Sigmoid colon (tissue), 7 donors: ENCODE measurements around the gene CEP85. TPM values are rescaled to one million over a fixed set of nuclear protein-coding genes. Genes with fewer than 3 reads are reported as not detected.

Experiments
- DNase-seq: peaks from one replicate; pipeline ENCODE4 v3.0.0-alpha.2; 2019
- H3K27ac ChIP-seq, 4 donors: fragments of 200-600 bp; sonication (generic); one replicate each; pipeline ENCODE4 v1.5.1; 2016 to 2019; ENCODE audit warnings: mild to moderate bottlenecking in 1 of 4
- H3K27me3 ChIP-seq, 3 donors: fragments of 200-600 bp; sonication (generic); one replicate each; pipeline ENCODE4 v1.5.1; 2019; ENCODE audit warnings: mild to moderate bottlenecking in 1 of 3
- H3K36me3 ChIP-seq, 4 donors: fragments of 200-600 bp; sonication (generic); one replicate each; pipeline ENCODE4 v1.5.1; 2016 to 2019
- H3K4me1 ChIP-seq, 4 donors: fragments of 200-600 bp; sonication (generic); one replicate each; pipeline ENCODE4 v1.5.1; 2017 to 2019
- H3K4me3 ChIP-seq, 4 donors: fragments of 200-600 bp; sonication (generic); one replicate each; pipeline ENCODE4 v1.5.1; 2017 to 2019; ENCODE audit warnings: mild to moderate bottlenecking in 2 of 4, moderate library complexity in 1 of 4
- H3K9me3 ChIP-seq, 4 donors: fragments of 200-600 bp in 3 of 4; sonication (generic) in 3 of 4; one replicate each; pipeline versions ENCODE4 v1.5.1 to v1.6.1; 2013 to 2019
- CTCF ChIP-seq, 4 experiments: fragments of 450-650 bp in 3 of 4; fragments of 200-600 bp in 1 of 4; IDR thresholded peaks; one replicate each; pipeline ENCODE4 v1.5.1; 2016 to 2019; ENCODE audit warnings: antibody characterized with exemption in 4 of 4, mild to moderate bottlenecking in 3 of 4, moderate library complexity in 2 of 4
- EP300 ChIP-seq, 4 donors: sonication (generic); formaldehyde crosslinking; IDR thresholded peaks; one replicate each; pipeline ENCODE4 v1.6.1; 2017; ENCODE audit warnings: antibody characterized with exemption in 4 of 4
- POLR2A ChIP-seq, 2 donors: fragments of 450-650 bp; IDR thresholded peaks; one replicate each; pipeline ENCODE4 v1.6.1; 2016; ENCODE audit warnings: antibody characterized with exemption in 2 of 2, mild to moderate bottlenecking in 2 of 2, moderate library complexity in 2 of 2
- POLR2AphosphoS5 ChIP-seq, 4 donors: sonication (generic); formaldehyde crosslinking; IDR thresholded peaks; one replicate each; pipeline ENCODE4 v1.6.1; 2017; ENCODE audit warnings: antibody characterized with exemption in 4 of 4
- WGBS, 2 donors: extraction: QIAGEN DNeasy Blood & Tissue Kit; methylation state at CpG; one replicate each; pipeline ENCODE4 v1.1.7; 2013; 5-methylcytosine and 5-hydroxymethylcytosine counted together
- intact Hi-C: fragments of 100-400 bp; cut with DNase I; formaldehyde crosslinking; loops from one replicate; pipeline ENCODE4 v1.15.1; 2023
- polyA plus RNA-seq, 3 donors: library from polyadenylated mRNA; stranded (reverse); fragments of 200-250 nt; gene quantifications; one replicate each; pipeline ENCODE4 v1.2.3, GENCODE V29; 2013
- total RNA-seq, 4 donors: library from RNA; depleted of rRNA; stranded (reverse); fragments of >200 nt; gene quantifications; one replicate each; pipeline ENCODE4 v1.1.0, GENCODE V29; 2016
- donor health status: healthy with polysubstance abuse.
- donor health status: Bipolar disorder and iron deficiency.
- donor health status: healthy.

Gene CEP85
- total and polyA plus RNA-seq, 7 donors: 1.9 to 12.9 (median 3.9) TPM

GRCh38 chr1:26297791-26298124, 63.8 kb downstream of the CEP85 start:
- intact Hi-C loops: no loop called here
- H3K27ac ChIP-seq: no peak overlapping the region
- TF ChIP-seq CTCF (IDR thresholded peaks at IDR 0.05) (no peak), EP300 (IDR thresholded peaks at IDR 0.05) (no peak), POLR2AphosphoS5 (IDR thresholded peaks at IDR 0.05) (no peak), POLR2A (IDR thresholded peaks at IDR 0.05) (no peak)

GRCh38 chr1:26300578-26301275, 66.7 kb downstream of the CEP85 start:
- no peak overlapping the region for H3K4me3 ChIP-seq
- 82 to 90% methylated on average over 11 of the region's 11 CpGs for WGBS, 2 donors
- DNase-seq: no peak
- no peaks in the 10 kb centered on the region for H3K36me3 ChIP-seq
- intact Hi-C loops: no loop called here
- TF ChIP-seq EP300 (IDR thresholded peaks at IDR 0.05) (no peak), POLR2AphosphoS5 (IDR thresholded peaks at IDR 0.05) (no peak), POLR2A (IDR thresholded peaks at IDR 0.05) (no peak), CTCF (IDR thresholded peaks at IDR 0.05) (no peak)
- H3K4me1 ChIP-seq: peaks cover 0 to 6% (median 3%) of the 10 kb centered on the region in 4 donors
- no peak overlapping the region for H3K27ac ChIP-seq
- no peaks in the 10 kb centered on the region for H3K9me3 ChIP-seq
- H3K27me3 ChIP-seq: no peaks in the 10 kb centered on the region

More at GRCh38 chr1:26297791-26298124, 63.8 kb downstream of the CEP85 start:
- Histone ChIP-seq H3K36me3 (no peaks in the 10 kb centered on the region), H3K4me1 (no peaks in the 10 kb centered on the region), H3K27me3 (no peaks in the 10 kb centered on the region), H3K4me3 (no peak overlapping the region), H3K9me3 (no peaks in the 10 kb centered on the region)
- DNase-seq: no peak
- WGBS, 2 donors: 75% methylated on average over 6 of the region's 6 CpGs

GRCh38 chr1:26302733-26303405, 68.9 kb downstream of the CEP85 start:
- no peak overlapping the region for H3K27ac ChIP-seq
- intact Hi-C loops: no loop called here
- TF ChIP-seq CTCF (IDR thresholded peaks at IDR 0.05): no peak
- TF ChIP-seq POLR2AphosphoS5 (IDR thresholded peaks at IDR 0.05): no peak
- TF ChIP-seq EP300 (IDR thresholded peaks at IDR 0.05): no peak
- TF ChIP-seq POLR2A (IDR thresholded peaks at IDR 0.05): no peak
- H3K4me3 ChIP-seq: no peak overlapping the region
- 77 to 80% methylated on average over 8 of the region's 8 CpGs for WGBS, 2 donors
- H3K27me3 ChIP-seq: no peaks in the 10 kb centered on the region
- H3K4me1 ChIP-seq: peaks cover 0 to 17% (median 11%) of the 10 kb centered on the region in 4 donors
- H3K36me3 ChIP-seq: no peaks in the 10 kb centered on the region
- H3K9me3 ChIP-seq: no peaks in the 10 kb centered on the region
- DNase-seq: no peak

GRCh38 chr1:26305667-26306289, 71.8 kb downstream of the CEP85 start:
- H3K4me1 ChIP-seq: peaks cover 0 to 17% (median 11%) of the 10 kb centered on the region in 4 donors
- H3K27ac ChIP-seq: peak overlapping the region; percentile 51 to 76 (median 66)
- WGBS, 2 donors: 17 to 20% methylated on average over 8 of the region's 8 CpGs
- intact Hi-C loops: no loop called here
- peak overlapping the region; percentile 46 to 71 (median 58) for H3K4me3 ChIP-seq
- no peak for DNase-seq
- H3K27me3 ChIP-seq: no peaks in the 10 kb centered on the region
- no peaks in the 10 kb centered on the region for H3K9me3 ChIP-seq
- no peaks in the 10 kb centered on the region for H3K36me3 ChIP-seq
- TF ChIP-seq CTCF (IDR thresholded peaks at IDR 0.05): no peak
